H1 (cell line): ENCODE results near the gene COX5B. TPM values are rescaled to one million over a fixed set of nuclear protein-coding genes. Genes with fewer than 3 reads are reported as not detected.

ENCODE experiments used
- CTCF ChIA-PET: fragments of 300-600 bp; sonication (Branson Sonifier 250); formaldehyde crosslinking; loops from one replicate; lab custom pipeline; 2021; ENCODE audit not compliant: partially characterized antibody; lab: Charles Lee
- POLR2A ChIA-PET: fragments of 300-600 bp; sonication (Branson Sonifier 250); formaldehyde crosslinking; loops from one replicate; lab custom pipeline; 2021; ENCODE audit warnings: inconsistent platforms; ENCODE audit not compliant: partially characterized antibody; lab: Charles Lee
- DNase-seq, 2 experiments: peaks; one replicate each; pipeline versions ENCODE4 v3.0.0 to v3.0.0-alpha.2; 2010 to 2022; ENCODE audit warnings: low spot score in 2 of 2, low read depth in 1 of 2, mixed read lengths in 1 of 2
- FAIRE-seq: peaks from 2 replicates; lab custom pipeline; 2011; peaks lifted over from hg19 to GRCh38; lab: Jason Lieb, UNC
- H2AFZ ChIP-seq: 2 replicates; pipeline ENCODE4 v1.8.1; 2012; ENCODE audit warnings: low read length, inconsistent platforms
- H2AK5ac ChIP-seq: 2 replicates; pipeline ENCODE4 v1.6.1; 2013; ENCODE audit warnings: low read depth, low read length
- H2BK120ac ChIP-seq: replicated peaks from 2 replicates; pipeline ENCODE3; 2013; ENCODE audit warnings: low read depth, low read length, inconsistent platforms
- H2BK12ac ChIP-seq: 2 replicates; pipeline ENCODE4 v1.6.1; 2013; ENCODE audit warnings: low read depth, low read length
- H2BK15ac ChIP-seq: 2 replicates; pipeline ENCODE4 v1.6.1; 2013; ENCODE audit warnings: low read length
- H2BK20ac ChIP-seq: 2 replicates; pipeline ENCODE4 v1.6.1; 2013; ENCODE audit warnings: low read length
- H2BK5ac ChIP-seq: 2 replicates; pipeline ENCODE4 v1.6.1; 2013; ENCODE audit warnings: low read depth, low read length
- H3K14ac ChIP-seq: 2 replicates; pipeline ENCODE4 v1.6.1; 2013; ENCODE audit warnings: inconsistent platforms; ENCODE audit not compliant: insufficient read length
- H3K18ac ChIP-seq: 2 replicates; pipeline ENCODE4 v1.6.1; 2013; ENCODE audit warnings: low read length; ENCODE audit errors: extremely low read depth
- H3K23ac ChIP-seq: 2 replicates; pipeline ENCODE4 v1.6.1; 2013; ENCODE audit warnings: inconsistent platforms; ENCODE audit not compliant: insufficient read length
- H3K23me2 ChIP-seq: 2 replicates; pipeline ENCODE4 v1.6.1; 2013; ENCODE audit warnings: low read depth, low read length
- H3K27ac ChIP-seq: 2 replicates; pipeline ENCODE4 v1.6.1; 2011; ENCODE audit warnings: low read depth, low read length, inconsistent platforms
- H3K27me3 ChIP-seq, 4 experiments: replicated peaks in 1 of 4; 1 replicate in 1 of 4; 2 replicates in 3 of 4; pipeline versions ENCODE4 v1.6.1 to v1.8.1; 2011 to 2013; ENCODE audit warnings: low read length in 3 of 4, mild to moderate bottlenecking in 3 of 4, inconsistent platforms in 2 of 4, mixed read lengths in 2 of 4, moderate library complexity in 1 of 4; ENCODE audit not compliant: control insufficient read depth in 3 of 4, insufficient read depth in 3 of 4; ENCODE audit errors: extremely low read depth in 1 of 4
- H3K36me3 ChIP-seq, 4 experiments: 2 replicates each; pipeline versions ENCODE4 v1.6.1 to v1.8.1; 2011 to 2013; ENCODE audit warnings: mild to moderate bottlenecking in 4 of 4, low read length in 3 of 4, moderate library complexity in 2 of 4, control low read depth in 1 of 4, inconsistent platforms in 1 of 4; ENCODE audit not compliant: insufficient read depth in 4 of 4, control insufficient read depth in 2 of 4
- H3K4ac ChIP-seq: replicated peaks from 2 replicates; pipeline ENCODE3; 2013; ENCODE audit warnings: low read length, low read depth, mixed read lengths, inconsistent platforms; ENCODE audit not compliant: insufficient read length
- H3K4me1 ChIP-seq, 4 experiments: replicated peaks in 1 of 4; 1 replicate in 1 of 4; 2 replicates in 3 of 4; pipeline versions ENCODE4 v1.6.1 to v1.8.1; 2011 to 2013; ENCODE audit warnings: low read length in 3 of 4, inconsistent platforms in 2 of 4, mixed read lengths in 1 of 4; ENCODE audit not compliant: insufficient read depth in 4 of 4, control insufficient read depth in 3 of 4
- H3K4me2 ChIP-seq, 2 experiments: 2 replicates each; pipeline versions ENCODE4 v1.6.1 to v1.8.1; 2011 to 2013; ENCODE audit warnings: low read depth in 2 of 2, low read length in 2 of 2, control low read depth in 1 of 2, inconsistent platforms in 1 of 2, mild to moderate bottlenecking in 1 of 2; ENCODE audit not compliant: insufficient read depth in 1 of 2
- H3K4me3 ChIP-seq, 4 experiments: fragments of 200-600, 300-600 bp in 1 of 4; sonication (generic), shearing (Covaris generic), sonication (Bioruptor Twin) in 1 of 4; 2 replicates each; pipeline versions ENCODE4 v1.5.1 to v1.8.1; 2011 to 2016; ENCODE audit warnings: low read length in 4 of 4, low read depth in 3 of 4, control low read depth in 2 of 4, inconsistent platforms in 2 of 4, mild to moderate bottlenecking in 2 of 4, mixed read lengths in 1 of 4, moderate library complexity in 1 of 4; ENCODE audit not compliant: insufficient read depth in 2 of 4; ENCODE audit errors: extremely low read depth in 1 of 4
- H3K56ac ChIP-seq: replicated peaks from 2 replicates; pipeline ENCODE3; 2013; ENCODE audit warnings: low read depth, mild to moderate bottlenecking, mixed read lengths, low read length, inconsistent platforms; ENCODE audit not compliant: insufficient read length
- H3K79me1 ChIP-seq: 2 replicates; pipeline ENCODE4 v1.6.1; 2013; ENCODE audit warnings: low read depth, low read length, control low read depth
- H3K79me2 ChIP-seq, 2 experiments: 2 replicates each; pipeline versions ENCODE4 v1.6.1 to v1.8.1; 2012 to 2013; ENCODE audit warnings: low read length in 2 of 2, mild to moderate bottlenecking in 2 of 2, inconsistent platforms in 1 of 2; ENCODE audit not compliant: insufficient read depth in 2 of 2, control insufficient read depth in 1 of 2
- H3K9ac ChIP-seq, 4 experiments: replicated peaks in 1 of 4; 1 replicate in 1 of 4; 2 replicates in 3 of 4; pipeline versions ENCODE4 v1.6.1 to v1.8.1; 2011 to 2013; ENCODE audit warnings: low read depth in 3 of 4, low read length in 3 of 4, control low read depth in 2 of 4, mild to moderate bottlenecking in 2 of 4, moderate library complexity in 2 of 4, inconsistent platforms in 1 of 4; ENCODE audit errors: extremely low read depth in 1 of 4
- H3K9me3 ChIP-seq, 2 experiments: 2 replicates each; pipeline versions ENCODE4 v1.6.1 to v1.8.1; 2012 to 2013; ENCODE audit warnings: mild to moderate bottlenecking in 2 of 2, moderate library complexity in 2 of 2, control low read depth in 1 of 2, inconsistent platforms in 1 of 2, low read depth in 1 of 2, low read length in 1 of 2, mixed read lengths in 1 of 2; ENCODE audit not compliant: insufficient read depth in 2 of 2
- H4K20me1 ChIP-seq, 2 experiments: replicated peaks in 1 of 2; 2 replicates each; pipeline versions ENCODE3 to v1.8.1; 2011 to 2013; ENCODE audit warnings: inconsistent platforms in 2 of 2, low read length in 2 of 2, mild to moderate bottlenecking in 1 of 2; ENCODE audit not compliant: insufficient read depth in 2 of 2, control insufficient read depth in 1 of 2
- H4K5ac ChIP-seq: 2 replicates; pipeline ENCODE4 v1.6.1; 2013; ENCODE audit warnings: low read length, low read depth, mixed read lengths, inconsistent platforms; ENCODE audit not compliant: insufficient read length
- H4K8ac ChIP-seq: 2 replicates; pipeline ENCODE4 v1.8.0; 2013; ENCODE audit warnings: mild to moderate bottlenecking, moderate library complexity, low read length, inconsistent platforms; ENCODE audit not compliant: insufficient read depth; ENCODE audit errors: extremely low read depth
- H4K91ac ChIP-seq: replicated peaks from 2 replicates; pipeline ENCODE3; 2013; ENCODE audit warnings: low read length, mixed read lengths, inconsistent platforms; ENCODE audit not compliant: insufficient read length
- ATF3 ChIP-seq: IDR thresholded peaks from 2 replicates; pipeline ENCODE4 v1.6.1; 2011; ENCODE audit warnings: low read depth, mild to moderate bottlenecking, low read length; ENCODE audit not compliant: insufficient read depth
- BRCA1 ChIP-seq: IDR thresholded peaks from 2 replicates; pipeline ENCODE4 v1.6.1; 2012; ENCODE audit warnings: low read depth, low read length, improper control_type of control experiment
- CEBPB ChIP-seq: IDR thresholded peaks from 2 replicates; pipeline ENCODE4 v1.6.1; 2012; ENCODE audit warnings: low read depth, low read length
- CHD1 ChIP-seq: IDR thresholded peaks from 2 replicates; pipeline ENCODE4 v1.6.1; 2012; ENCODE audit warnings: low read depth, low read length, improper control_type of control experiment
- EGR1 ChIP-seq: IDR thresholded peaks from 2 replicates; pipeline ENCODE4 v1.6.1; 2011; ENCODE audit warnings: low read depth, low read length, borderline replicate concordance
- EZH2 ChIP-seq: fragments of 200-600 bp; sonication (generic); IDR thresholded peaks from 2 replicates; pipeline ENCODE4 v1.7.1; 2012; ENCODE audit warnings: low read depth, mild to moderate bottlenecking, moderate library complexity, low read length, inconsistent platforms; ENCODE audit not compliant: severe bottlenecking
- JUND ChIP-seq: IDR thresholded peaks from 2 replicates; pipeline ENCODE4 v1.6.1; 2011; ENCODE audit warnings: mild to moderate bottlenecking, improper control_type of control experiment, low read length
- KDM5A ChIP-seq: fragments of 200-600 bp; IDR thresholded peaks from 2 replicates; pipeline ENCODE4 v1.7.1; 2012; ENCODE audit warnings: mild to moderate bottlenecking, low read length, inconsistent platforms, mixed read lengths
- MAFK ChIP-seq: IDR thresholded peaks from 2 replicates; pipeline ENCODE4 v1.6.1; 2012; ENCODE audit warnings: low read depth, mild to moderate bottlenecking, improper control_type of control experiment, low read length
- SIRT6 ChIP-seq: IDR thresholded peaks from one replicate; pipeline ENCODE4 v1.7.1; 2012; ENCODE audit warnings: low read length, inconsistent platforms
- WGBS, 2 experiments: shearing (Covaris generic) in 1 of 2; methylation state at CpG; one replicate each; pipeline versions ENCODE4 v1.1.6 to v1.1.7; 2013 to 2015; ENCODE audit warnings: low lambda C conversion rate in 2 of 2, mixed read lengths in 2 of 2, inconsistent platforms in 1 of 2, low coverage in 1 of 2, missing lambda C conversion rate in 1 of 2; ENCODE audit not compliant: insufficient replicate concordance in 2 of 2, insufficient coverage in 1 of 2, insufficient read length in 1 of 2; ENCODE audit errors: extremely low coverage in 1 of 2, missing lambda C conversion rate in 1 of 2; 5-methylcytosine and 5-hydroxymethylcytosine counted together
- polyA plus RNA-seq, 7 experiments: library from polyadenylated mRNA; depleted of rRNA in 3 of 7; stranded (reverse) in 5 of 7; unstranded in 2 of 7; fragments of >200 nt in 5 of 7; fragments of 200-250 nt in 2 of 7; gene quantifications; 1 replicate in 5 of 7; 2 replicates in 1 of 7; 4 replicates in 1 of 7; pipeline versions ENCODE4 v1.2.1 to v1.2.3, GENCODE V29; 2011 to 2013; ENCODE audit warnings: missing spikeins in 2 of 7, mixed read lengths in 2 of 7
- total RNA-seq: library from RNA; stranded (reverse); fragmentation: NEBNext Ultra II Directional; extraction: Animal tissue kit (Norgen Biotek cat#: 25700); gene quantifications from 2 replicates; pipeline ENCODE4 v1.2.1, GENCODE V29; 2021

The COX5B gene
- total and polyA plus RNA-seq, 2 of the 8 experiments (the other 6 are each of a cell fraction or from before 2014, with no cell fraction given), result 233 to 468 TPM

DNA sequence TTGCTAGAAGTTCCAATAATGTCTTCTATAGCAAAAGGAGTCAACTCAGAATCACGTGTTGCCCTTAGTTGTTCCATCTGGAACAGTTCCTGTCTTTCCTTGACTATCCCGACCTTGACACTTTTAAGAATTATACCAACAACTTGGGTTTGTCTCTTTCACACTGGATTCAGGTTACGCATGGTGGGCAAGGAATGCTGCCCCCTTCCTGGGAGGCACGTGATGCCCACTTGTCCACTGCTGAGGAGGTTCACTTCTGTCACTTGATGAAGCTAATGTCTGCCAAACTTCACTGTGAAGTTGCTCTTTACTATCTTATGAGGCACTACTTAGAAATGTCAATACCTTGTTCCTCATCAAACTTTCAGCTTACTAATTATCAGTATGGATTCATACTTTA, 5.3 kb downstream of the COX5B start:
- Histone ChIP-seq H3K23ac (no peak overlapping the region), H3K79me2 (peaks cover 0 to 11% of the 10 kb centered on the region in 2 experiments; a peak in 2 of 4 replicates), H3K9ac (no peak overlapping the region), H3K27me3 (no peaks in the 10 kb centered on the region; a peak in 1 of 7 replicates), H3K18ac (no peak overlapping the region), H2BK12ac (no peak overlapping the region), H3K23me2 (no peaks in the 10 kb centered on the region), H2BK20ac (no peak overlapping the region), H2AK5ac (no peak overlapping the region), H2AFZ (no peak overlapping the region), H3K4me1 (no peaks in the 10 kb centered on the region), H3K36me3 (peaks cover 12 to 37% (median 18%) of the 10 kb centered on the region in 4 experiments), H3K9me3 (0 out of 4 replicates have a peak, but pooled peaks cover 0 to 5% of the 10 kb centered on the region in 2 experiments), H3K56ac (no peak overlapping the region), H3K4ac (no peak overlapping the region), H2BK15ac (no peak overlapping the region), H3K14ac (no peak overlapping the region), H4K5ac (no peak overlapping the region), H2BK120ac (no peak overlapping the region), H4K20me1 (peaks cover 1 to 4% of the 10 kb centered on the region in 2 experiments), H3K4me2 (no peak overlapping the region), H3K27ac (no peak overlapping the region), H4K8ac (no peak overlapping the region), H3K79me1 (no peaks in the 10 kb centered on the region; the same call in 1 of the 2 replicates), H4K91ac (no peak overlapping the region), H2BK5ac (no peak overlapping the region), H3K4me3 (no peak overlapping the region)
- FAIRE-seq, result no peak
- CTCF ChIA-PET, result interaction anchor here (1.1 to 7.6 kb wide), 8 partner anchors 11 to 90 kb away, joined by 3 to 73 read pairs (median 5); partner anchors contain the start of gene ACTR1B
- POLR2A ChIA-PET, result interaction anchor here (0.9 to 8.6 kb wide), 4 partner anchors 8 to 58 kb away, joined by 3 to 102 read pairs (median 5); partner anchors contain the start of gene ACTR1B
- DNase-seq, result peak in 1 of 2 experiments; percentile 14
- TF ChIP-seq BRCA1 (no peak), EZH2 (no peak), KDM5A (no peak), CEBPB (no peak), ATF3 (no peak), SIRT6 (no peak), CHD1 (no peak), MAFK (no peak), EGR1 (no peak), JUND (no peak)
- WGBS, 2 experiments, result 91% methylated on average over 4 of the region's 4 CpGs; no CpG with 5 or more reads in 1 of the 2 experiments
